NCI-H2107 treated with DMSO at 0.1 percent for 48 hours (cell line): Measurements from ENCODE around the gene GM2A.

Source experiments
- DNase-seq: peaks from one replicate; lab custom pipeline; 2025; ENCODE audit not compliant: unreplicated experiment; lab: John Stamatoyannopoulos, UW

GM2A gene

GRCh38 chr5:151252762-151253604 is at the start of gene GM2A:
GM2A (plus strand) TSS chr5:151253185; CDS start chr5:151253217, 32 bp downstream.
- peak; percentile 62 for DNase-seq

- DNase-seq: no peak
These were observed 48.9 kb upstream of the GM2A start for GRCh38 chr5:151204051-151204450.

- DNase-seq: no peak
These were observed 47.6 kb upstream of the GM2A start for GRCh38 chr5:151205411-151205810.

GRCh38 chr5:151208481-151208914 is 44.5 kb upstream of the GM2A start:
- DNase-seq: no peak

- no peak for DNase-seq
These were observed 40.6 kb upstream of the GM2A start for GRCh38 chr5:151212406-151212798.

- DNase-seq: no peak
These were observed 39.0 kb upstream of the GM2A start for GRCh38 chr5:151213803-151214613.

GRCh38 chr5:151214614-151215545 is 38.1 kb upstream of the GM2A start:
- no peak for DNase-seq

GRCh38 chr5:151215546-151215880 is 37.5 kb upstream of the GM2A start:
- no peak for DNase-seq

- no peak for DNase-seq
These were observed 36.2 kb upstream of the GM2A start for GRCh38 chr5:151216781-151217180.

- no peak for DNase-seq
These were observed 34.8 kb upstream of the GM2A start for GRCh38 chr5:151218177-151218576.

- DNase-seq: no peak
These were observed 33.8 kb upstream of the GM2A start for GRCh38 chr5:151219138-151219537.

GRCh38 chr5:151219789-151220188 is 33.2 kb upstream of the GM2A start:
- DNase-seq: no peak

GRCh38 chr5:151221574-151221973 is 31.4 kb upstream of the GM2A start:
- DNase-seq: no peak

GRCh38 chr5:151222054-151222789 is 30.8 kb upstream of the GM2A start:
- no peak for DNase-seq

GRCh38 chr5:151222790-151223446 is 30.1 kb upstream of the GM2A start:
- DNase-seq: no peak

- peak; percentile 0 for DNase-seq
These were observed 29.3 kb upstream of the GM2A start, which contains the start of gene CCDC69 for GRCh38 chr5:151223447-151224264. CCDC69 (minus strand) TSS chr5:151224092; CDS start chr5:151223970, 122 bp downstream.

- DNase-seq: no peak
These were observed 28.6 kb upstream of the GM2A start for GRCh38 chr5:151224372-151224771.

GRCh38 chr5:151225071-151225470 is 27.9 kb upstream of the GM2A start:
- no peak for DNase-seq

GRCh38 chr5:151225475-151225874 is 27.5 kb upstream of the GM2A start:
- DNase-seq: no peak
